ENCODE results near the gene RAB35. TPM values are rescaled to one million over a fixed set of nuclear protein-coding genes. Genes with fewer than 3 reads are reported as not detected.

RAB35 gene
- total and polyA plus RNA-seq, 2 experiments from 2014 or later, result 9.9 to 16.9 TPM

DNA sequence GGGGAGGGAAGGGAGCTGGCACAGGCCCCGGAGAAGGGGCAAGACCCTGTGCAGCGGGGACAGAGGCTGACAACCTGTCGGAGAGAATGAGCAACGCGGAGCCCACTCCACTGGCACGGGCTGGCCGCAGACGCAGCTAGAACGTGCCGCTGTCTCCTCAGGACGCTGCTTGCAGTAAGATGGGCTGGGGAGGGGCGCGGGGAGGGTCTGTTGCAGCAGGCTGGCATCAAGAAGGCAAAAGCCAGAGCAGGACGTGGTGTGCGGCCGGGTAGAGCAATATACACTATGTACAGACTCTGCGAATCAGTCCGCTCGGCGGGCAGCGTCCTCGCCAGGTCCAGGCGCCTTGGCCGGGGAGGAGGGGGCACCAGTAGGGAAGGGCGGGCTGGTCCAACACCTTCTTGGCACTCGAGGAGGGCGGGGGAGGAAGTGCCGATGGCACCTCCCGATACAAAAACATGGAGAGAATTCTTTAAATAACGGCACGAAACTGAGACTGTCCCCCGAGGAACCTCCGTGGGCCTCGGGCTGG is 19.8 kb downstream of the RAB35 start (continued):
- TF ChIP-seq, protein P1, sequence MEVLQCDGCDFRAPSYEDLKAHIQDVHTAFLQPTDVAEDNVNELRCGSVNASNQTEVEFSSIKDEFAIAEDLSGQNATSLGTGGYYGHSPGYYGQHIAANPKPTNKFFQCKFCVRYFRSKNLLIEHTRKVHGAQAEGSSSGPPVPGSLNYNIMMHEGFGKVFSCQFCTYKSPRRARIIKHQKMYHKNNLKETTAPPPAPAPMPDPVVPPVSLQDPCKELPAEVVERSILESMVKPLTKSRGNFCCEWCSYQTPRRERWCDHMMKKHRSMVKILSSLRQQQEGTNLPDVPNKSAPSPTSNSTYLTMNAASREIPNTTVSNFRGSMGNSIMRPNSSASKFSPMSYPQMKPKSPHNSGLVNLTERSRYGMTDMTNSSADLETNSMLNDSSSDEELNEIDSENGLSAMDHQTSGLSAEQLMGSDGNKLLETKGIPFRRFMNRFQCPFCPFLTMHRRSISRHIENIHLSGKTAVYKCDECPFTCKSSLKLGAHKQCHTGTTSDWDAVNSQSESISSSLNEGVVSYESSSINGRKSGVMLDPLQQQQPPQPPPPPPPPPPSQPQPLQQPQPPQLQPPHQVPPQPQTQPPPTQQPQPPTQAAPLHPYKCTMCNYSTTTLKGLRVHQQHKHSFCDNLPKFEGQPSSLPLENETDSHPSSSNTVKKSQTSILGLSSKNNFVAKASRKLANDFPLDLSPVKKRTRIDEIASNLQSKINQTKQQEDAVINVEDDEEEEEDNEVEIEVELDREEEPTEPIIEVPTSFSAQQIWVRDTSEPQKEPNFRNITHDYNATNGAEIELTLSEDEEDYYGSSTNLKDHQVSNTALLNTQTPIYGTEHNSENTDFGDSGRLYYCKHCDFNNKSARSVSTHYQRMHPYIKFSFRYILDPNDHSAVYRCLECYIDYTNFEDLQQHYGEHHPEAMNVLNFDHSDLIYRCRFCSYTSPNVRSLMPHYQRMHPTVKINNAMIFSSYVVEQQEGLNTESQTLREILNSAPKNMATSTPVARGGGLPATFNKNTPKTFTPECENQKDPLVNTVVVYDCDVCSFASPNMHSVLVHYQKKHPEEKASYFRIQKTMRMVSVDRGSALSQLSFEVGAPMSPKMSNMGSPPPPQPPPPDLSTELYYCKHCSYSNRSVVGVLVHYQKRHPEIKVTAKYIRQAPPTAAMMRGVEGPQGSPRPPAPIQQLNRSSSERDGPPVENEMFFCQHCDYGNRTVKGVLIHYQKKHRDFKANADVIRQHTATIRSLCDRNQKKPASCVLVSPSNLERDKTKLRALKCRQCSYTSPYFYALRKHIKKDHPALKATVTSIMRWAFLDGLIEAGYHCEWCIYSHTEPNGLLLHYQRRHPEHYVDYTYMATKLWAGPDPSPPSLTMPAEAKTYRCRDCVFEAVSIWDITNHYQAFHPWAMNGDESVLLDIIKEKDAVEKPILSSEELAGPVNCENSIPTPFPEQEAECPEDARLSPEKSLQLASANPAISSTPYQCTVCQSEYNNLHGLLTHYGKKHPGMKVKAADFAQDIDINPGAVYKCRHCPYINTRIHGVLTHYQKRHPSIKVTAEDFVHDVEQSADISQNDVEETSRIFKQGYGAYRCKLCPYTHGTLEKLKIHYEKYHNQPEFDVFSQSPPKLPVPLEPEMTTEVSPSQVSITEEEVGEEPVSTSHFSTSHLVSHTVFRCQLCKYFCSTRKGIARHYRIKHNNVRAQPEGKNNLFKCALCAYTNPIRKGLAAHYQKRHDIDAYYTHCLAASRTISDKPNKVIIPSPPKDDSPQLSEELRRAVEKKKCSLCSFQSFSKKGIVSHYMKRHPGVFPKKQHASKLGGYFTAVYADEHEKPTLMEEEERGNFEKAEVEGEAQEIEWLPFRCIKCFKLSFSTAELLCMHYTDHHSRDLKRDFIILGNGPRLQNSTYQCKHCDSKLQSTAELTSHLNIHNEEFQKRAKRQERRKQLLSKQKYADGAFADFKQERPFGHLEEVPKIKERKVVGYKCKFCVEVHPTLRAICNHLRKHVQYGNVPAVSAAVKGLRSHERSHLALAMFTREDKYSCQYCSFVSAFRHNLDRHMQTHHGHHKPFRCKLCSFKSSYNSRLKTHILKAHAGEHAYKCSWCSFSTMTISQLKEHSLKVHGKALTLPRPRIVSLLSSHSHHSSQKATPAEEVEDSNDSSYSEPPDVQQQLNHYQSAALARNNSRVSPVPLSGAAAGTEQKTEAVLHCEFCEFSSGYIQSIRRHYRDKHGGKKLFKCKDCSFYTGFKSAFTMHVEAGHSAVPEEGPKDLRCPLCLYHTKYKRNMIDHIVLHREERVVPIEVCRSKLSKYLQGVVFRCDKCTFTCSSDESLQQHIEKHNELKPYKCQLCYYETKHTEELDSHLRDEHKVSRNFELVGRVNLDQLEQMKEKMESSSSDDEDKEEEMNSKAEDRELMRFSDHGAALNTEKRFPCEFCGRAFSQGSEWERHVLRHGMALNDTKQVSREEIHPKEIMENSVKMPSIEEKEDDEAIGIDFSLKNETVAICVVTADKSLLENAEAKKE (CRISPR knock-in tag; IDR thresholded peaks at IDR 0.05), result no peak
- TF ChIP-seq JUNB (IDR thresholded peaks at IDR 0.05; ENCODE audit: unreplicated experiment), result no peak
- TF ChIP-seq, protein P2, sequence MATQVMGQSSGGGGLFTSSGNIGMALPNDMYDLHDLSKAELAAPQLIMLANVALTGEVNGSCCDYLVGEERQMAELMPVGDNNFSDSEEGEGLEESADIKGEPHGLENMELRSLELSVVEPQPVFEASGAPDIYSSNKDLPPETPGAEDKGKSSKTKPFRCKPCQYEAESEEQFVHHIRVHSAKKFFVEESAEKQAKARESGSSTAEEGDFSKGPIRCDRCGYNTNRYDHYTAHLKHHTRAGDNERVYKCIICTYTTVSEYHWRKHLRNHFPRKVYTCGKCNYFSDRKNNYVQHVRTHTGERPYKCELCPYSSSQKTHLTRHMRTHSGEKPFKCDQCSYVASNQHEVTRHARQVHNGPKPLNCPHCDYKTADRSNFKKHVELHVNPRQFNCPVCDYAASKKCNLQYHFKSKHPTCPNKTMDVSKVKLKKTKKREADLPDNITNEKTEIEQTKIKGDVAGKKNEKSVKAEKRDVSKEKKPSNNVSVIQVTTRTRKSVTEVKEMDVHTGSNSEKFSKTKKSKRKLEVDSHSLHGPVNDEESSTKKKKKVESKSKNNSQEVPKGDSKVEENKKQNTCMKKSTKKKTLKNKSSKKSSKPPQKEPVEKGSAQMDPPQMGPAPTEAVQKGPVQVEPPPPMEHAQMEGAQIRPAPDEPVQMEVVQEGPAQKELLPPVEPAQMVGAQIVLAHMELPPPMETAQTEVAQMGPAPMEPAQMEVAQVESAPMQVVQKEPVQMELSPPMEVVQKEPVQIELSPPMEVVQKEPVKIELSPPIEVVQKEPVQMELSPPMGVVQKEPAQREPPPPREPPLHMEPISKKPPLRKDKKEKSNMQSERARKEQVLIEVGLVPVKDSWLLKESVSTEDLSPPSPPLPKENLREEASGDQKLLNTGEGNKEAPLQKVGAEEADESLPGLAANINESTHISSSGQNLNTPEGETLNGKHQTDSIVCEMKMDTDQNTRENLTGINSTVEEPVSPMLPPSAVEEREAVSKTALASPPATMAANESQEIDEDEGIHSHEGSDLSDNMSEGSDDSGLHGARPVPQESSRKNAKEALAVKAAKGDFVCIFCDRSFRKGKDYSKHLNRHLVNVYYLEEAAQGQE (IDR thresholded peaks at IDR 0.05; ENCODE audit: unreplicated experiment), result no peak
- TF ChIP-seq, protein P3, sequence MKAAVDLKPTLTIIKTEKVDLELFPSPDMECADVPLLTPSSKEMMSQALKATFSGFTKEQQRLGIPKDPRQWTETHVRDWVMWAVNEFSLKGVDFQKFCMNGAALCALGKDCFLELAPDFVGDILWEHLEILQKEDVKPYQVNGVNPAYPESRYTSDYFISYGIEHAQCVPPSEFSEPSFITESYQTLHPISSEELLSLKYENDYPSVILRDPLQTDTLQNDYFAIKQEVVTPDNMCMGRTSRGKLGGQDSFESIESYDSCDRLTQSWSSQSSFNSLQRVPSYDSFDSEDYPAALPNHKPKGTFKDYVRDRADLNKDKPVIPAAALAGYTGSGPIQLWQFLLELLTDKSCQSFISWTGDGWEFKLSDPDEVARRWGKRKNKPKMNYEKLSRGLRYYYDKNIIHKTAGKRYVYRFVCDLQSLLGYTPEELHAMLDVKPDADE (IDR thresholded peaks at IDR 0.05), result no peak
- no peak for TF ChIP-seq STAT1 (IDR thresholded peaks at IDR 0.05; ENCODE audit: unreplicated experiment)
- TF ChIP-seq EZH2 (IDR thresholded peaks at IDR 0.05; ENCODE audit: low read depth, unreplicated experiment), result no peak
- TF ChIP-seq POLR2AphosphoS5 (IDR thresholded peaks at IDR 0.05; ENCODE audit: low read depth), result no peak
- TF ChIP-seq EZH2phosphoT487 (IDR thresholded peaks at IDR 0.05; ENCODE audit: unreplicated experiment), result no peak

Data from GM23338 (cell line).